Natural killer cell (primary cell): ENCODE results near the gene FBXO46. TPM values are rescaled to one million over a fixed set of nuclear protein-coding genes. Genes with fewer than 3 reads are reported as not detected.

ENCODE experiments used
- ATAC-seq, 3 donors: fragments of 150-1000 bp in 2 of 3; fragments of 200-7000 bp in 1 of 3; cut with Tn5 transposase; 1 replicate in 1 of 3; 2 replicates in 2 of 3; pipeline ENCODE4 v1.10.0; 2021; ENCODE audit warnings: mild to moderate bottlenecking in 2 of 3, moderate library complexity in 2 of 3
- DNase-seq, 2 donors: peaks; one replicate each; pipeline versions ENCODE4 v3.0.0 to v3.0.0-alpha.2; 2013 to 2021; ENCODE audit warnings: mixed read lengths in 1 of 2
- H3K27ac ChIP-seq: one replicate; pipeline ENCODE4 v1.5.1; 2013; ENCODE audit warnings: mild to moderate bottlenecking, low read length
- H3K27me3 ChIP-seq: one replicate; pipeline ENCODE4 v1.6.1; 2013; ENCODE audit warnings: low read length; ENCODE audit not compliant: control insufficient read depth, insufficient read depth
- H3K36me3 ChIP-seq: one replicate; pipeline ENCODE4 v1.6.1; 2013; ENCODE audit warnings: low read length; ENCODE audit not compliant: control insufficient read depth, insufficient read depth
- H3K4me1 ChIP-seq: one replicate; pipeline ENCODE4 v1.6.1; 2013; ENCODE audit warnings: low read length; ENCODE audit not compliant: control insufficient read depth, insufficient read depth
- H3K4me3 ChIP-seq: one replicate; pipeline ENCODE4 v1.5.1; 2013; ENCODE audit warnings: low read length
- H3K9me3 ChIP-seq: one replicate; pipeline ENCODE4 v1.6.1; 2013; ENCODE audit warnings: low read length; ENCODE audit not compliant: control insufficient read depth, insufficient read depth
- H3K27ac Mint-ChIP-seq, 2 donors: one replicate each; pipeline ENCODE4 v1.8.0; 2022; ENCODE audit warnings: mild to moderate bottlenecking in 2 of 2, mixed read lengths in 2 of 2, moderate library complexity in 1 of 2
- H3K27me3 Mint-ChIP-seq, 2 donors: one replicate each; pipeline ENCODE4 v1.8.0; 2022; ENCODE audit warnings: low read depth in 2 of 2, mixed read lengths in 2 of 2
- H3K36me3 Mint-ChIP-seq: one replicate; pipeline ENCODE4 v1.8.0; 2022; ENCODE audit warnings: mixed read lengths
- H3K4me1 Mint-ChIP-seq, 2 donors: one replicate each; pipeline ENCODE4 v1.8.0; 2022; ENCODE audit warnings: mixed read lengths in 2 of 2
- H3K4me3 Mint-ChIP-seq: one replicate; pipeline ENCODE4 v1.8.0; 2022; ENCODE audit warnings: mild to moderate bottlenecking, moderate library complexity, mixed read lengths
- H3K9me3 Mint-ChIP-seq, 2 donors: one replicate each; pipeline ENCODE4 v1.8.0; 2022; ENCODE audit warnings: mixed read lengths in 2 of 2
- CTCF ChIP-seq: fragments of 200-600 bp; IDR thresholded peaks from one replicate; pipeline ENCODE4 v1.8.0; 2022; ENCODE audit warnings: antibody characterized with exemption
- WGBS: methylation state at CpG from one replicate; pipeline ENCODE4 v1.1.7; 2013; ENCODE audit warnings: missing lambda C conversion rate; ENCODE audit not compliant: insufficient coverage; 5-methylcytosine and 5-hydroxymethylcytosine counted together
- intact Hi-C: fragments of 100-400 bp; cut with micrococcal nuclease; formaldehyde crosslinking; loops from one replicate; pipeline ENCODE4 v1.14.2; 2022
- total RNA-seq, 4 donors: library from RNA; stranded (reverse); fragments of 120-200 nt in 1 of 4; gene quantifications; one replicate each; pipeline versions ENCODE4 v1.2.3 to v1.2.4, GENCODE V29; 2013 to 2022

Gene FBXO46
- total RNA-seq, 3 donors from 2014 or later (not counting 1 experiment from before 2014, with no cell fraction given): 24.8 to 35.7 (median 31.1) TPM

- H3K36me3 ChIP-seq: peaks cover 14% of the 10 kb centered on the region
- H3K27ac Mint-ChIP-seq: no peak overlapping the region
- no peak overlapping the region for H3K27ac ChIP-seq
- no peaks in the 10 kb centered on the region for H3K27me3 Mint-ChIP-seq
- H3K9me3 Mint-ChIP-seq: no peaks in the 10 kb centered on the region
- DNase-seq (no peak), ATAC-seq (no peak)
- no peaks in the 10 kb centered on the region for H3K9me3 ChIP-seq
- no peaks in the 10 kb centered on the region for H3K36me3 Mint-ChIP-seq
- no peaks in the 10 kb centered on the region for H3K27me3 ChIP-seq
- no peak overlapping the region for H3K4me3 ChIP-seq
- WGBS: 97% methylated on average over 76 of the region's 76 CpGs
- no peak overlapping the region for H3K4me3 Mint-ChIP-seq
- TF ChIP-seq CTCF: no peak
- H3K4me1 Mint-ChIP-seq: peaks cover 17 to 31% of the 10 kb centered on the region in 2 donors
- intact Hi-C loops: no loop called here
- peaks cover 8% of the 10 kb centered on the region for H3K4me1 ChIP-seq
Measured at GRCh38 chr19:45711851-45712698, 18.6 kb downstream of the FBXO46 start.

- intact Hi-C loops: no loop called here
Measured at GRCh38 chr19:45710356-45711130, 20.2 kb downstream of the FBXO46 start.

GRCh38 chr19:45705710-45706415 is 24.8 kb downstream of the FBXO46 start:
- Histone ChIP-seq H3K27ac (no peak overlapping the region), H3K4me3 (no peak overlapping the region), H3K4me1 (no peaks in the 10 kb centered on the region), H3K27me3 (no peaks in the 10 kb centered on the region), H3K9me3 (no peaks in the 10 kb centered on the region), H3K36me3 (peaks cover 8% of the 10 kb centered on the region)
- H3K4me3 Mint-ChIP-seq: no peak overlapping the region
- ATAC-seq (no peak), DNase-seq (no peak)
- H3K9me3 Mint-ChIP-seq: no peaks in the 10 kb centered on the region
- no peak for TF ChIP-seq CTCF
- WGBS: 95% methylated on average over 11 of the region's 12 CpGs
- intact Hi-C loops: no loop called here
- no peaks in the 10 kb centered on the region for H3K27me3 Mint-ChIP-seq
- H3K27ac Mint-ChIP-seq: no peak overlapping the region
- H3K4me1 Mint-ChIP-seq: peaks cover 4 to 11% of the 10 kb centered on the region in 2 donors
- no peaks in the 10 kb centered on the region for H3K36me3 Mint-ChIP-seq

More at GRCh38 chr19:45710356-45711130, 20.2 kb downstream of the FBXO46 start:
- Histone ChIP-seq H3K27me3 (no peaks in the 10 kb centered on the region), H3K9me3 (no peaks in the 10 kb centered on the region), H3K4me3 (no peak overlapping the region), H3K4me1 (no peaks in the 10 kb centered on the region), H3K36me3 (peaks cover 14% of the 10 kb centered on the region), H3K27ac (no peak overlapping the region)
- TF ChIP-seq CTCF: no peak
- Mint-ChIP-seq H3K4me3 (no peak overlapping the region), H3K9me3 (no peaks in the 10 kb centered on the region), H3K4me1 (peaks cover 4 to 17% of the 10 kb centered on the region in 2 donors), H3K36me3 (no peaks in the 10 kb centered on the region), H3K27me3 (no peaks in the 10 kb centered on the region), H3K27ac (peak overlapping the region; percentile 6 to 64)
- no peak for ATAC-seq
- no peak for DNase-seq
- 86% methylated on average over 7 of the region's 10 CpGs for WGBS
